Measurements from ENCODE around the gene ADCY4.

The ADCY4 gene

DNA sequence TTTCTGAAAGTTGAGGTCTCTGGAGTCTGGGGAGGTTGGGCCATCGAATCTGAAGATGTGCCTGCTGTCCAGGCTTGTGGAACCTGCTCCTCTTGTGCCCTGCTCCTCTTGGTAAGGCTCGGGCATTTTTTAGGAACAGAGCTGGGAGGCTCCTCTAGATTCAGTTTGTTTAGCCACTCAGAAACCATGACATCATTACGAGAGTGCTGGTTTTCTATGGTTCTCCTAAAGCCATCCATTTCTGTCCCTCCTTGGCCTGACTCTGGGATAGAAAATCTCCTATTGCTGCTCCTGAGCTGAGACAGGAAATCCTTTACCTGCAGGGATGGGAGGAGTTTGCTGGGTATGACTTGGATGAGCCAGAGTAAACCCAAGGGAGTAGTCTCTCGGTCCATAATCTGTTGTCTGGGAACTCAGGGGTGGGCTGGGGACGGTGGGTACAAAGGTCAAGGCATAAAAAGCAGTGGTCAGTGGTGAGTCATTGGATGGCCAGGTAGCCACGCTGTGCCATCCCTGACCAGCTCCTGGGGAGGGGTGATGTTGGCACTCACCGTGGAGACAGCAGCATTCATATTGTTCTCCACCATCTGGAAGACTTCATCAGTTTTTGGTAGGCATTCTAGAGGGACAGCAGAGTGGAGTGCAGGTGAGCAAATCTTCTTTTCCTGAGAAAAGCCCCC is 2.4 kb upstream of the ADCY4 start:
- H3K27me3 ChIP-seq (ENCODE audit: control insufficient read depth in 1 of 2, insufficient read depth in 1 of 2, low read length in 2 of 2) = peaks cover 29 to 72% of the 10 kb centered on the region in 2 experiments
- no peak overlapping the region for H2BK120ac ChIP-seq (ENCODE audit: low read depth, low read length)
- no peak overlapping the region for H2BK15ac ChIP-seq (ENCODE audit: low read depth, poor library complexity, severe bottlenecking)
- H3K4ac ChIP-seq (ENCODE audit: low read depth in 1 of 2, low read length in 2 of 2) = no peak overlapping the region
- no peak overlapping the region for H3K9ac ChIP-seq (ENCODE audit: low read length)
- no peak overlapping the region for H3K4me2 ChIP-seq (ENCODE audit: low read length, poor library complexity, severe bottlenecking)
- DNase-seq = no peak
- peaks cover 38% of the 10 kb centered on the region for H3K4me1 ChIP-seq (ENCODE audit: control insufficient read depth, insufficient read depth, low read depth, low read length)
- no peak overlapping the region for H2BK12ac ChIP-seq (ENCODE audit: low read length in 2 of 2)
- H4K91ac ChIP-seq (ENCODE audit: low read length) = no peak overlapping the region
- H2BK5ac ChIP-seq (ENCODE audit: low read depth, low read length, poor library complexity, severe bottlenecking) = no peak overlapping the region
- no peak overlapping the region for H3K14ac ChIP-seq (ENCODE audit: low read length in 2 of 2)
- 92% methylated on average over 6 of the region's 7 CpGs for WGBS
- H3K23ac ChIP-seq (ENCODE audit: low read length in 2 of 2) = no peak overlapping the region
- H2AK5ac ChIP-seq (ENCODE audit: low read length, severe bottlenecking) = no peak overlapping the region
- H3K36me3 ChIP-seq (ENCODE audit: control insufficient read depth in 1 of 2, insufficient read depth in 2 of 2, low read depth in 1 of 2, low read length in 2 of 2) = peaks cover 4 to 18% of the 10 kb centered on the region in 2 experiments
- H2AFZ ChIP-seq (ENCODE audit: low read depth, low read length) = no peak overlapping the region
- no peak overlapping the region for H3K4me3 ChIP-seq (ENCODE audit: insufficient read depth in 1 of 2, low read depth in 1 of 2, low read length in 2 of 2)
- H3K27ac ChIP-seq (ENCODE audit: low read length, poor library complexity, severe bottlenecking) = no peak overlapping the region
- H3K79me1 ChIP-seq (replicated peaks; ENCODE audit: low read length, poor library complexity, severe bottlenecking) = no peaks in the 10 kb centered on the region
- no peaks in the 10 kb centered on the region for H3K9me3 ChIP-seq (ENCODE audit: control insufficient read depth, low read length)
- no peak overlapping the region for H4K8ac ChIP-seq (ENCODE audit: low read length)
- no peak overlapping the region for H3K18ac ChIP-seq (ENCODE audit: low read depth in 1 of 2, low read length in 2 of 2)

DNA sequence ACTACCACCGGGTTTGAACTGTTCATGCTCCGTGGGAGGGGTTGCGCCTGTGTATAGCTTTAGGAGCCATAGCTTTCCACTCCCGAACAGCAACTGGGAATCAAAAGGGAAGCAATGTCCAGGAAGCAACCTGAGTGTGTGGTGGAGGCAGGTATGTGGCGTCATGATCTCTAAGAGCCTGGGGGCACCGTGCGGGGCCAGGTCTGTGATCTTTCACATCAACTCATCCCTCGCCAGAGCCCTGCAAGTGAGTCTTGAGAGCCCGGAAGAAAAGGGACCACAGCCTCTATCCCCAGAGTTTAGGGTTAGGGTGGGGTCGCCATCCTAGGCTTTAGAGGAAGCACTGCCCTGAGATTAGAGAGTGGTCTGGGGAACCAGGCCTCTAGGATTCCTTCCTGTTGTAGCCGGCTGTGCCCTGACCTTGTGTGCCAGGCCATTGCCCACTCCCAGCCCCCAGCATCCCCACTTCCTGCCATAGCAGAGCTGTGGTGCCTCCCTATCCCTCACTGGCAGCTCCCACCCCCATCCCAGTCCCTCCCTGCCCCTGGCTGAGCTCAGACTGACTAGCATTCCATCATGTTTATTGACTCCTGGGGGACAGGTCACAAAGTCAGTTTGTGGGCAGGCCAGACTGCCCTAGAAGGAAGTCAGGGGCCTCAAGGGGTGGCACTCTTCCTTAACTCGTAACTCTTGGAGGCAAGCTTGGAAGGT is 745 bp upstream of the ADCY4 start:
- no peak overlapping the region for H3K27ac ChIP-seq (ENCODE audit: low read length, poor library complexity, severe bottlenecking)
- H3K9me3 ChIP-seq (ENCODE audit: control insufficient read depth, low read length) = no peaks in the 10 kb centered on the region
- no peaks in the 10 kb centered on the region for H3K79me1 ChIP-seq (replicated peaks; ENCODE audit: low read length, poor library complexity, severe bottlenecking)
- H2BK12ac ChIP-seq (ENCODE audit: low read length in 2 of 2) = no peak overlapping the region
- H3K4me1 ChIP-seq (ENCODE audit: control insufficient read depth, insufficient read depth, low read depth, low read length) = peaks cover 41% of the 10 kb centered on the region
- H3K18ac ChIP-seq (ENCODE audit: low read depth in 1 of 2, low read length in 2 of 2) = peak overlapping the region in 1 of 2 experiments; percentile 6
- H4K8ac ChIP-seq (ENCODE audit: low read length) = no peak overlapping the region
- no peak overlapping the region for H2BK5ac ChIP-seq (ENCODE audit: low read depth, low read length, poor library complexity, severe bottlenecking)
- H2AFZ ChIP-seq (ENCODE audit: low read depth, low read length) = no peak overlapping the region
- 74% methylated on average over 11 of the region's 12 CpGs for WGBS
- H2BK120ac ChIP-seq (ENCODE audit: low read depth, low read length) = no peak overlapping the region
- H3K4me3 ChIP-seq (ENCODE audit: insufficient read depth in 1 of 2, low read depth in 1 of 2, low read length in 2 of 2) = no peak overlapping the region
- H3K9ac ChIP-seq (ENCODE audit: low read length) = no peak overlapping the region
- no peak overlapping the region for H2AK5ac ChIP-seq (ENCODE audit: low read length, severe bottlenecking)
- peaks cover 29 to 62% of the 10 kb centered on the region in 2 experiments for H3K27me3 ChIP-seq (ENCODE audit: control insufficient read depth in 1 of 2, insufficient read depth in 1 of 2, low read length in 2 of 2)
- DNase-seq = no peak
- H3K14ac ChIP-seq (ENCODE audit: low read length in 2 of 2) = peak overlapping the region in 1 of 2 experiments; percentile 63
- H4K91ac ChIP-seq (ENCODE audit: low read length) = no peak overlapping the region
- H3K4me2 ChIP-seq (ENCODE audit: low read length, poor library complexity, severe bottlenecking) = no peak overlapping the region
- no peak overlapping the region for H3K4ac ChIP-seq (ENCODE audit: low read depth in 1 of 2, low read length in 2 of 2)
- peaks cover 4 to 18% of the 10 kb centered on the region in 2 experiments for H3K36me3 ChIP-seq (ENCODE audit: control insufficient read depth in 1 of 2, insufficient read depth in 2 of 2, low read depth in 1 of 2, low read length in 2 of 2)
- H3K23ac ChIP-seq (ENCODE audit: low read length in 2 of 2) = no peak overlapping the region
- no peak overlapping the region for H2BK15ac ChIP-seq (ENCODE audit: low read depth, poor library complexity, severe bottlenecking)

DNA sequence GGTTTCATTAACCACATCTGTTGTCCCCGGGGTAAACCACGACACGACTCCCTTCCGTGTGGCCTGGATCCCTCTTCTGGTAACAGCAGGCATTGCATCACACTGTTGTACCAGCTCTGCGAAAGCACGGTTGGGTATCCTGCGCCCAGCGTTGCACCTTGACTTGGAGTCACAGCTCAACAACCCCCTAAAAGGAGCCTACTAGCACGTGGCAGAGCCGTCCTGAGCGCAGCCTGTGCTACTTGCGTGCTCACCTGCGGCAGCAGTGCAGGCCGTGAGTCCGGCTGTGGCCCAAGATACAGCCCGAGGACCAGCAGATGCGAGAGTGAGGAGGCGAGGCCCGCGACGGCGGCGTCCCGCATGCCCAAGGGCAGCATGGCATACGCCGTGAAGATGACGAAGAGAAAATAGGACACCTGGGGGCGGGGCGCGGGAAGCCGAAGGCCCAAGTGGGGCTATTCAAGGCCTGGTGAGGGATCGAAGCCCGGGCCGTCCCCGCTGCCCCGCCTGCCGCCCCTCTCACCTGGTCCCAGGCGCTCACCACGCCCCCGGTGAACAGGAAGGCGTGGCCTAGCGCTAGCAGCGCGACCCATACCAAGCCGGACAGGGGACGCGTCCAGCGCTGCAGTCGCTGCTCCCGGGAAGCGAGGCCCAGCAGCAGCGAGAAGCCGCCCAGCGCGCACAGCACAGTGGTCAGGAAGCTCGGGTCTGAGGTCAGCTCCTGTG is 2.4 kb downstream of the ADCY4 start:
- Histone ChIP-seq H3K4me2 (ENCODE audit: low read length, poor library complexity, severe bottlenecking) (peak overlapping the region; percentile 60), H3K4me1 (ENCODE audit: control insufficient read depth, insufficient read depth, low read depth, low read length) (peaks cover 31% of the 10 kb centered on the region), H3K9ac (ENCODE audit: low read length) (peak overlapping the region; percentile 39), H2BK5ac (ENCODE audit: low read depth, low read length, poor library complexity, severe bottlenecking) (no peak overlapping the region), H3K4ac (ENCODE audit: low read depth in 1 of 2, low read length in 2 of 2) (peak overlapping the region; percentile 64 to 74), H2BK120ac (ENCODE audit: low read depth, low read length) (no peak overlapping the region), H2BK15ac (ENCODE audit: low read depth, poor library complexity, severe bottlenecking) (no peak overlapping the region), H3K27me3 (ENCODE audit: control insufficient read depth in 1 of 2, insufficient read depth in 1 of 2, low read length in 2 of 2) (peaks cover 13 to 33% of the 10 kb centered on the region in 2 experiments), H2AFZ (ENCODE audit: low read depth, low read length) (peak overlapping the region; percentile 46), H3K79me1 (replicated peaks; ENCODE audit: low read length, poor library complexity, severe bottlenecking) (no peaks in the 10 kb centered on the region), H3K27ac (ENCODE audit: low read length, poor library complexity, severe bottlenecking) (no peak overlapping the region), H3K18ac (ENCODE audit: low read depth in 1 of 2, low read length in 2 of 2) (peak overlapping the region; percentile 30 to 92), H3K4me3 (ENCODE audit: insufficient read depth in 1 of 2, low read depth in 1 of 2, low read length in 2 of 2) (peak overlapping the region; percentile 20 to 64), H3K14ac (ENCODE audit: low read length in 2 of 2) (peak overlapping the region in 1 of 2 experiments; percentile 50), H4K91ac (ENCODE audit: low read length) (peak overlapping the region; percentile 56), H3K36me3 (ENCODE audit: control insufficient read depth in 1 of 2, insufficient read depth in 2 of 2, low read depth in 1 of 2, low read length in 2 of 2) (peaks cover 0 to 9% of the 10 kb centered on the region in 2 experiments), H3K23ac (ENCODE audit: low read length in 2 of 2) (peak overlapping the region in 1 of 2 experiments; percentile 34), H2AK5ac (ENCODE audit: low read length, severe bottlenecking) (no peak overlapping the region), H3K9me3 (ENCODE audit: control insufficient read depth, low read length) (no peaks in the 10 kb centered on the region), H2BK12ac (ENCODE audit: low read length in 2 of 2) (peak overlapping the region in 1 of 2 experiments; percentile 80), H4K8ac (ENCODE audit: low read length) (peak overlapping the region; percentile 91)
- WGBS = 7% methylated on average over 56 of the region's 56 CpGs
- peak; percentile 75 for DNase-seq

Data from mesenchymal stem cell (in vitro differentiated cells and primary cell).